Duodenal mucosa (tissue), 2 donors: Measurements from ENCODE around the gene GNG14.
"Not testable (repeated sequence)": the region's sequence is repeated elsewhere in the genome, so short reads cannot be mapped to it uniquely, and the experiment has no call there.

Experiments used
- H3K27ac ChIP-seq: one replicate; pipeline ENCODE4 v1.7.0; 2013; ENCODE audit warnings: low read depth, low read length
- H3K27me3 ChIP-seq, 2 donors: one replicate each; pipeline ENCODE4 v1.7.0; 2013; ENCODE audit warnings: low read length in 2 of 2, control low read depth in 1 of 2; ENCODE audit not compliant: insufficient read depth in 2 of 2, control insufficient read depth in 1 of 2
- H3K36me3 ChIP-seq, 2 donors: one replicate each; pipeline ENCODE4 v1.7.0; 2013; ENCODE audit warnings: low read length in 2 of 2, control low read depth in 1 of 2; ENCODE audit not compliant: insufficient read depth in 2 of 2, control insufficient read depth in 1 of 2
- H3K4me1 ChIP-seq, 2 donors: one replicate each; pipeline ENCODE4 v1.7.0; 2013; ENCODE audit warnings: low read length in 2 of 2, control low read depth in 1 of 2; ENCODE audit not compliant: insufficient read depth in 2 of 2, control insufficient read depth in 1 of 2
- H3K4me3 ChIP-seq, 2 donors: one replicate each; pipeline ENCODE4 v1.7.0; 2013; ENCODE audit warnings: low read length in 2 of 2, low read depth in 1 of 2
- H3K9ac ChIP-seq, 2 donors: one replicate each; pipeline ENCODE4 v1.7.0; 2013; ENCODE audit warnings: low read length in 2 of 2, low read depth in 1 of 2
- H3K9me3 ChIP-seq, 2 donors: one replicate each; pipeline ENCODE4 v1.7.0; 2013; ENCODE audit warnings: low read length in 2 of 2, control low read depth in 1 of 2; ENCODE audit not compliant: control insufficient read depth in 1 of 2

The GNG14 gene

GRCh38 chr19:12721656-12722565 is 34.1 kb downstream of the GNG14 start:
- no peaks in the 10 kb centered on the region for H3K27me3 ChIP-seq
- H3K9me3 ChIP-seq = no peaks in the 10 kb centered on the region
- H3K27ac ChIP-seq = peak overlapping the region; percentile 84
- peaks cover 8 to 14% of the 10 kb centered on the region in 2 donors for H3K36me3 ChIP-seq
- peak overlapping the region; percentile 77 to 92 for H3K4me3 ChIP-seq
- H3K4me1 ChIP-seq = peaks cover 14 to 31% of the 10 kb centered on the region in 2 donors
- peak overlapping the region; percentile 91 to 94 for H3K9ac ChIP-seq

GRCh38 chr19:12722566-12723380 is 35.0 kb downstream of the GNG14 start:
- Histone ChIP-seq H3K9me3 (no peaks in the 10 kb centered on the region), H3K36me3 (peaks cover 8 to 13% of the 10 kb centered on the region in 2 donors), H3K27me3 (no peaks in the 10 kb centered on the region), H3K4me3 (peak overlapping the region; percentile 77 to 92), H3K4me1 (peaks cover 14 to 31% of the 10 kb centered on the region in 2 donors), H3K9ac (peak overlapping the region; percentile 91 to 94), H3K27ac (no peak overlapping the region)

- Histone ChIP-seq H3K36me3 (peaks cover 8 to 18% of the 10 kb centered on the region in 2 donors), H3K27ac (no peak overlapping the region), H3K4me1 (peaks cover 14 to 31% of the 10 kb centered on the region in 2 donors), H3K4me3 (peak overlapping the region; percentile 77 to 92), H3K9me3 (no peaks in the 10 kb centered on the region), H3K27me3 (no peaks in the 10 kb centered on the region), H3K9ac (peak overlapping the region; percentile 86 to 94)
These were observed 35.5 kb downstream of the GNG14 start for GRCh38 chr19:12723381-12723640.

GRCh38 chr19:12723641-12724426 is 36.0 kb downstream of the GNG14 start, which contains the start of gene TNPO2:
TNPO2 (minus strand) TSS chr19:12723932; CDS start chr19:12720977, 2,955 bp downstream.
- Histone ChIP-seq H3K4me1 (peaks cover 14 to 31% of the 10 kb centered on the region in 2 donors), H3K36me3 (peaks cover 4 to 17% of the 10 kb centered on the region in 2 donors), H3K9ac (peak within 1 kb of the TSS; percentile 86 to 94), H3K9me3 (no peaks in the 10 kb centered on the region), H3K4me3 (peak within 1 kb of the TSS; percentile 77 to 92), H3K27me3 (no peaks in the 10 kb centered on the region), H3K27ac (no peak within 1 kb of the TSS)

GRCh38 chr19:12725612-12726011 is 37.8 kb downstream of the GNG14 start:
- not testable (repeated sequence) for H3K4me3 ChIP-seq, H3K9me3 ChIP-seq, H3K27me3 ChIP-seq, H3K9ac ChIP-seq, H3K27ac ChIP-seq
- Histone ChIP-seq H3K36me3 (peaks cover 13 to 27% of the 10 kb centered on the region in 2 donors), H3K4me1 (peaks cover 11 to 26% of the 10 kb centered on the region in 2 donors)

GRCh38 chr19:12726988-12727316 is 39.2 kb downstream of the GNG14 start:
- Histone ChIP-seq H3K4me1 (peaks cover 7 to 16% of the 10 kb centered on the region in 2 donors), H3K27ac (no peak overlapping the region), H3K9me3 (no peaks in the 10 kb centered on the region), H3K27me3 (no peaks in the 10 kb centered on the region), H3K9ac (no peak overlapping the region), H3K4me3 (no peak overlapping the region), H3K36me3 (peaks cover 21 to 37% of the 10 kb centered on the region in 2 donors)

GRCh38 chr19:12727745-12728433 is 40.1 kb downstream of the GNG14 start:
- Histone ChIP-seq H3K27me3 (no peaks in the 10 kb centered on the region), H3K27ac (no peak overlapping the region)

GRCh38 chr19:12730064-12730463 is 42.3 kb downstream of the GNG14 start:
- Histone ChIP-seq H3K27ac (no peak overlapping the region), H3K27me3 (no peaks in the 10 kb centered on the region), H3K4me1 (peaks cover 12 to 18% of the 10 kb centered on the region in 2 donors), H3K4me3 (no peak overlapping the region), H3K9ac (no peak overlapping the region), H3K36me3 (peaks cover 21 to 42% of the 10 kb centered on the region in 2 donors), H3K9me3 (no peaks in the 10 kb centered on the region)

More at GRCh38 chr19:12727745-12728433, 40.1 kb downstream of the GNG14 start:
- Histone ChIP-seq H3K4me3 (no peak overlapping the region), H3K4me1 (peaks cover 10 to 22% of the 10 kb centered on the region in 2 donors), H3K9ac (no peak overlapping the region), H3K36me3 (peaks cover 21 to 42% of the 10 kb centered on the region in 2 donors), H3K9me3 (no peaks in the 10 kb centered on the region)

- peaks cover 12 to 18% of the 10 kb centered on the region in 2 donors for H3K4me1 ChIP-seq
- no peak overlapping the region for H3K4me3 ChIP-seq
- no peak overlapping the region for H3K27ac ChIP-seq
- H3K9ac ChIP-seq = no peak overlapping the region
- peaks cover 21 to 42% of the 10 kb centered on the region in 2 donors for H3K36me3 ChIP-seq
- no peaks in the 10 kb centered on the region for H3K9me3 ChIP-seq
- no peaks in the 10 kb centered on the region for H3K27me3 ChIP-seq
These were observed 43.5 kb downstream of the GNG14 start for GRCh38 chr19:12731337-12731736.
